AG10803 (cell line): Measurements from ENCODE around the gene SOBP.

Experiments used
- DNase-seq: peaks from one replicate; pipeline ENCODE4 v3.0.0; 2010; ENCODE audit warnings: low read depth
- H3K4me3 ChIP-seq: 2 replicates; pipeline ENCODE4 v1.5.1; 2011; ENCODE audit warnings: mild to moderate bottlenecking, low read length, control low read depth
- CTCF ChIP-seq: conservative IDR thresholded peaks from 2 replicates; pipeline ENCODE4 v1.5.1; 2011; ENCODE audit warnings: mild to moderate bottlenecking, low read length, control low read depth, inconsistent platforms

The SOBP gene

DNA sequence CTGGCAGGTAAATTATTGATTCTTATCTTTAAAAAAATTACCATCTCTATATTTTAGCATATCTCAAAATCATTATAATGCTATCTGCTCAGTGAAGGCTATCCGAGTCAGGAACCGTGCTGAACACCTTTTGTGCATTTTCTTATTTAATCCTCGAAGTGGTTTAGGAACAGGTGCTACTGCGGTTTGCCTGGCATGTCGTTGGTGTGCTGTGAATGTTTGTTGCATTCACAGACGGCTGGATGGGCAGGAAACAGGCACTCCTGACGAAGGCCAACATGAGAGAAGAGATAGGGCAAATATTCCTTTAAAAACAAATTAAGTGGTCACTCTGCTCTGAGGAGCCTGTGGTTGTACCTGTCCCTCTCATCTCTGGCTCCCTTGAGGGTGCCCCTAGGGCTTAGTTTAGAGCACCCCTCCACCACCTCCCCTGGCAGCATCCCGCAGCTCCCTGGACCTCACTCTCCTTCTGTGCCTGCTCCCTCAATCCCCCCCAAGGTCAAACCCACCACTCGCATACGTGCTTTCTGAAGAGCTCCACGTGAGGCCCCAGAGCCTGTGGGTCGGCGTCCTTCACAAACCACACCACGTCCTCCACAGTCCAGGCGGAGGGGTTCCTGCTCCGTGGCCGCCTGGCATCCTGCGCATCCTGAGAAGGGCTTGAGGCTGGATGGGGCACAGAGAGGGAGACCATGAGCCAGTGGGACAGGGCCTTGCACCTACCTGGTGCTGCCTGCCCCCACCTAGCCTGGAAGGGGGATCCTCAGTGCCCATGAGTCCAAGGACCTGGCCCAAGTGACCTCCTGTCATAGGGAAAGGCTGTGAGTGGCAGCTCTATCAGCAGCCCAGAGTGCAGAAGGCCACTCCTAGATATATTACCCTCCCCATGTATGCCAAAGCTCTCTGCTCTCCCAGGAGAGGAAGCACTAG is 217.7 kb downstream of the SOBP start:
- no peak overlapping the region for H3K4me3 ChIP-seq
- no peak for DNase-seq
- TF ChIP-seq CTCF = no peak

- H3K4me3 ChIP-seq = no peak overlapping the region
- TF ChIP-seq CTCF = no peak
- no peak for DNase-seq
Observed at GRCh38 chr6:107708435-107708834, 218.5 kb downstream of the SOBP start.

DNA sequence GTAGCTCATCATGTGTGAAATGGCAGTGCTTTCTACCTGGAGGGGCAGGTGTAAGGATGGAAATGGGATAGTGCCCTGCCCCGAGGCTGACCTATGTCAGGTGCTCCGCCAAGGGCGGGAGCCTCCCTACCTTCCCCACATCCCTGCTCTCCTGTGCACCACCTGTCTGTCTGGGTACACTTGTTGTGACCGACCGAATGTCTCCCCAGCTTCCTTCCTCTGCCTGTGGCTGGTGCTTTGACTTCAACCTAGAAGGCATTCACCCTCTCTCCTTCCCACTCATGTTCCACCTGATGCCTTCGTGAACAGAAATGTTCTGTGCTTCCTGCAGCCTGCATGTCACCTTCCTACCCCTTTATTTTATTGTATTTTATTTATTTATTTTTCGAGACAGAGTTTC is 219.4 kb downstream of the SOBP start:
- no peak overlapping the region for H3K4me3 ChIP-seq
- TF ChIP-seq CTCF = no peak
- no peak for DNase-seq
